OCI-LY3 (cell line): ENCODE measurements around the gene MTHFD1L.
"Not testable (repeated sequence)": the region's sequence is repeated elsewhere in the genome, so short reads cannot be mapped to it uniquely, and the experiment has no call there.

Experiments
- H2AFZ ChIP-seq: fragments of 200-600, 300-600 bp; shearing (Covaris generic); 2 replicates; pipeline ENCODE4 v1.6.0; 2014; ENCODE audit warnings: antibody characterized with exemption, low read depth, low read length
- H3K27ac ChIP-seq: fragments of 200-600, 300-600 bp; sonication (generic); 2 replicates; pipeline ENCODE4 v1.5.1; 2014; ENCODE audit warnings: mild to moderate bottlenecking, low read length, moderate library complexity, mixed read lengths
- H3K27me3 ChIP-seq: fragments of 200-600, 300-600 bp; sonication (generic); 2 replicates; pipeline ENCODE4 v1.6.1; 2014; ENCODE audit warnings: low read depth, low read length, mixed read lengths
- H3K36me3 ChIP-seq: fragments of 200-600, 300-600 bp; sonication (generic); replicated peaks from 2 replicates; pipeline ENCODE3; 2014; ENCODE audit warnings: low read depth, low read length, mixed read lengths
- H3K4me1 ChIP-seq: fragments of 300-600, 200-600 bp; sonication (generic); 2 replicates; pipeline ENCODE4 v1.6.1; 2014; ENCODE audit warnings: low read length, mixed read lengths
- H3K4me2 ChIP-seq: fragments of 200-600, 300-600 bp; sonication (generic); 2 replicates; pipeline ENCODE4 v1.6.1; 2014; ENCODE audit warnings: low read length, mixed read lengths
- H3K4me3 ChIP-seq: fragments of 300-600, 200-600 bp; sonication (generic); 2 replicates; pipeline ENCODE4 v1.5.1; 2014; ENCODE audit warnings: antibody characterized with exemption, mild to moderate bottlenecking, low read length, moderate library complexity
- H3K79me2 ChIP-seq: fragments of 300-600, 200-600 bp; shearing (Covaris generic); 2 replicates; pipeline ENCODE4 v1.6.1; 2014; ENCODE audit warnings: mild to moderate bottlenecking, low read length, mixed read lengths
- H3K9ac ChIP-seq: fragments of 300-600, 200-600 bp; shearing (Covaris generic); 2 replicates; pipeline ENCODE4 v1.6.0; 2014; ENCODE audit warnings: mild to moderate bottlenecking, low read length, moderate library complexity
- H3K9me3 ChIP-seq: fragments of 200-600, 300-600 bp; shearing (Covaris generic); 2 replicates; pipeline ENCODE4 v1.6.1; 2014; ENCODE audit warnings: low read length, mixed read lengths; ENCODE audit not compliant: insufficient read depth
- H4K20me1 ChIP-seq: fragments of 200-600, 300-600 bp; sonication (generic); 2 replicates; pipeline ENCODE4 v1.6.1; 2016; ENCODE audit warnings: low read length, mixed read lengths; ENCODE audit not compliant: insufficient read depth
- CTCF ChIP-seq: fragments of 200-600, 300-600 bp; sonication (generic); IDR thresholded peaks from 2 replicates; pipeline ENCODE4 v1.5.1; 2014; ENCODE audit warnings: antibody characterized with exemption, low read length, low read depth
- EZH2phosphoT487 ChIP-seq: fragments of 200-600 bp; shearing (Covaris generic); IDR thresholded peaks from 2 replicates; pipeline ENCODE4 v1.6.1; 2018; ENCODE audit warnings: antibody characterized with exemption, mixed run types, low read depth

MTHFD1L gene

GRCh38 chr6:151125651-151126416, 260.3 kb downstream of the MTHFD1L start:
- not testable (repeated sequence) for H2AFZ ChIP-seq, H3K36me3 ChIP-seq, H4K20me1 ChIP-seq, H3K27ac ChIP-seq, H3K4me3 ChIP-seq, H3K79me2 ChIP-seq, H3K9me3 ChIP-seq, H3K9ac ChIP-seq, H3K4me2 ChIP-seq, H3K27me3 ChIP-seq
- peaks cover 13% of the 10 kb centered on the region for H3K4me1 ChIP-seq

GRCh38 chr6:151126417-151126724, 260.9 kb downstream of the MTHFD1L start:
- H3K27me3 ChIP-seq, H3K4me2 ChIP-seq, H3K79me2 ChIP-seq, H3K36me3 ChIP-seq, H3K27ac ChIP-seq, H3K4me3 ChIP-seq, H3K9ac ChIP-seq, H4K20me1 ChIP-seq, H2AFZ ChIP-seq, H3K9me3 ChIP-seq: not testable (repeated sequence)
- H3K4me1 ChIP-seq, result peaks cover 15% of the 10 kb centered on the region

- not testable (repeated sequence) for H3K9me3 ChIP-seq, H3K4me3 ChIP-seq, H3K4me2 ChIP-seq, H3K9ac ChIP-seq, H3K27me3 ChIP-seq, H2AFZ ChIP-seq, H3K36me3 ChIP-seq, H3K79me2 ChIP-seq, H4K20me1 ChIP-seq, H3K27ac ChIP-seq
- peaks cover 15% of the 10 kb centered on the region for H3K4me1 ChIP-seq
These were observed 261.8 kb downstream of the MTHFD1L start for GRCh38 chr6:151127133-151127798.

- H3K36me3 ChIP-seq, result peaks cover 5% of the 10 kb centered on the region
- no peaks in the 10 kb centered on the region for H4K20me1 ChIP-seq
- H3K27me3 ChIP-seq, result no peaks in the 10 kb centered on the region
- H2AFZ ChIP-seq, result no peak overlapping the region
- H3K4me3 ChIP-seq, result no peak overlapping the region
- H3K9ac ChIP-seq, result no peak overlapping the region
- no peak overlapping the region for H3K4me2 ChIP-seq
- H3K4me1 ChIP-seq, result peaks cover 15% of the 10 kb centered on the region
- H3K79me2 ChIP-seq, result no peaks in the 10 kb centered on the region
- no peaks in the 10 kb centered on the region; the same call in 1 of the 2 replicates for H3K9me3 ChIP-seq
- no peak overlapping the region for H3K27ac ChIP-seq
- TF ChIP-seq EZH2phosphoT487, result no peak
- TF ChIP-seq CTCF, result no peak
These were observed 263.4 kb downstream of the MTHFD1L start for GRCh38 chr6:151128763-151129370.

GRCh38 chr6:151130329-151130728, 264.8 kb downstream of the MTHFD1L start:
- Histone ChIP-seq H3K79me2 (no peaks in the 10 kb centered on the region), H2AFZ (peak overlapping the region; percentile 81), H3K27me3 (no peaks in the 10 kb centered on the region), H3K4me3 (peak overlapping the region; percentile 10; the same call in 1 of the 2 replicates), H4K20me1 (no peaks in the 10 kb centered on the region), H3K36me3 (peaks cover 5% of the 10 kb centered on the region), H3K9me3 (no peaks in the 10 kb centered on the region; the same call in 1 of the 2 replicates), H3K9ac (peak overlapping the region; percentile 39; the same call in 1 of the 2 replicates), H3K4me1 (peaks cover 15% of the 10 kb centered on the region), H3K27ac (peak overlapping the region; percentile 48), H3K4me2 (peak overlapping the region; percentile 50)
- TF ChIP-seq CTCF (no peak), EZH2phosphoT487 (no peak)
